Fibroblast of the aortic adventitia (primary cell): ENCODE measurements around the gene GID8. TPM values are rescaled to one million over a fixed set of nuclear protein-coding genes. Genes with fewer than 3 reads are reported as not detected.

Experiments
- DNase-seq: peaks from one replicate; pipeline ENCODE4 v3.0.0-alpha.2; 2010; ENCODE audit warnings: low read depth
- H3K4me3 ChIP-seq: 2 replicates; pipeline ENCODE4 v1.5.1; 2011; ENCODE audit warnings: low read depth, mild to moderate bottlenecking, control low read depth, low read length, moderate library complexity
- total RNA-seq: library from RNA; depleted of rRNA; stranded (reverse); fragments of >200 nt; gene quantifications from 2 replicates; pipeline ENCODE4 v1.2.3, GENCODE V29; 2012; ENCODE audit warnings: low replicate concordance
- TF ChIP-seq, protein P1 (sequence below): IDR thresholded peaks from 2 replicates; pipeline ENCODE4 v1.5.1; 2011; ENCODE audit warnings: mild to moderate bottlenecking, low read length, control low read depth, inconsistent platforms; ENCODE audit not compliant: insufficient read depth

The GID8 gene
- total RNA-seq, 1 donor, result 35.4 TPM

DNA sequence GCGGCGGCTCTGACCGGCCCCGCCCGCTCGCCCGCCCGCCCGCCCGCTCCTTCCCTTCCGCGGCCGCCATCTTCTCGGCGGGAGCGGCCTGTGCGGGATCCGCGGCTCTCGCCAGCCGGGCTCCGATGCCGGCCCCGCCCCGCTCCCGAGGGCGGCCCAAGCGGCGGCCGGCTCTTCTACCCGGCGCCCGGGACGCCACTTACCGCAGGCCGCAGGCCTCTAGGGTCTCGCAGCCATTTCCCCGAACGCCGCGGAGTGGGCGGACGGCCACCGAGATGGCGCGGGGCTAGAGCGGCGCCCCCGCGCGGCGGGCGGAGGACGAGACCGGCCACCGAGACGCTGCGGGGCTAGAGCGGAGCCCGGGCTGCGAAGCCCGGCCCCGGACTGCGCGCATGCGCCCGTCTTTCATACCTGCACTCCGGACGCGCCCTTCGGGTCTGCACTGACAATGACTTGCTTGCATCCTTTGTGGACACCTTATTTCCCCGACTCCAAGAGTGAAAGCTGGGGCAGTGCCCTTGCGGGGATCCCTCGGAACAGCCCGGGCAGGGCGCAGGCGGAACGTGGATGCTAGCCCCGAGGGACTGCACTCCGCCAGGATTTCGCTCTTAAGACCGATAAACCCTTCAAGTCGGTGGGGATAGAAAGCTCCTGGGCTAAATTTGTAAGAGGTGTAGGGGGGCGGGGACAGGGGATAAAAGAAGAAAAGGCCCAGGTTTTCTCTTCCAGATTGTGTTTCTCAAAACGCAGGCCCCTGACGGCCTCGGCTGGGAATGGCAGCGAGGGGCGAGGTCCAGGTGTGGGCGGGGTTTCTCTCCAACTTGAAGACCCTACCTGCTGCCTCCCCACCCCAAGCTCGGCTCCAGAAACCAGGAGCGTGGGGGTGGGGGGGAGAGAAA is 11.5 kb upstream of the GID8 start, which contains the start of gene DIDO1:
TSS of gene DIDO1 (minus strand) at position 277 of the 899 bp plus-strand sequence.
- DNase-seq, result peak; percentile 80
- TF ChIP-seq, protein P1, sequence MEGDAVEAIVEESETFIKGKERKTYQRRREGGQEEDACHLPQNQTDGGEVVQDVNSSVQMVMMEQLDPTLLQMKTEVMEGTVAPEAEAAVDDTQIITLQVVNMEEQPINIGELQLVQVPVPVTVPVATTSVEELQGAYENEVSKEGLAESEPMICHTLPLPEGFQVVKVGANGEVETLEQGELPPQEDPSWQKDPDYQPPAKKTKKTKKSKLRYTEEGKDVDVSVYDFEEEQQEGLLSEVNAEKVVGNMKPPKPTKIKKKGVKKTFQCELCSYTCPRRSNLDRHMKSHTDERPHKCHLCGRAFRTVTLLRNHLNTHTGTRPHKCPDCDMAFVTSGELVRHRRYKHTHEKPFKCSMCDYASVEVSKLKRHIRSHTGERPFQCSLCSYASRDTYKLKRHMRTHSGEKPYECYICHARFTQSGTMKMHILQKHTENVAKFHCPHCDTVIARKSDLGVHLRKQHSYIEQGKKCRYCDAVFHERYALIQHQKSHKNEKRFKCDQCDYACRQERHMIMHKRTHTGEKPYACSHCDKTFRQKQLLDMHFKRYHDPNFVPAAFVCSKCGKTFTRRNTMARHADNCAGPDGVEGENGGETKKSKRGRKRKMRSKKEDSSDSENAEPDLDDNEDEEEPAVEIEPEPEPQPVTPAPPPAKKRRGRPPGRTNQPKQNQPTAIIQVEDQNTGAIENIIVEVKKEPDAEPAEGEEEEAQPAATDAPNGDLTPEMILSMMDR, result peak; percentile 51
- H3K4me3 ChIP-seq, result peak within 1 kb of the TSS; percentile 89

DNA sequence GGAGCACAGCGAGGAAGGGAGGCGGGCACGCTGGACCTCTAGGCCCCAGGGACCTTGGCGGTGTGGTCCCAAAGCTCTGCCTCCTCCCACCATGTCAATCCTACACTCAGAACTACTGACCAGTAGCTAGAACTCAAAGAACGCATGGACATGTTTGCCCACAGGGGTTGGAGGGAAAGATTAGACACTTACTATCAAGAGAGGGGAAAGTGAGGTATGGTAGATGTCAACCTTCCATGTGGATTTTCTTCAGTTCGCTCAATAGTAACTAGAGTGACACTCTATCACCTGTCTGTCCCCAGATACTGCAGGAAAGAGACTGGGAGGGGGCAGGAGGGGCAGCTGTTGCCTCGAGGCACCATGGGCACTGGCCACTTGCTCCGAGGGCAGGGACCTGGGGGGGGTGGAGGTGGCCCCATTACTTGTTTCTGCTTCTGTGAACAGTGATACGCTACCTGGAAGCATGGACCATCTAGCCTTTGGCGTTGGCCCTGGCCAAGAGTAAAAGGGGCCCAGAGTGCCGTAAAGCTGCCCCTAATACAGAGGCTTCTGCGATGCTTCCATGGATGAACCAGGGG is 10.7 kb upstream of the GID8 start:
- DNase-seq, result no peak

DNA sequence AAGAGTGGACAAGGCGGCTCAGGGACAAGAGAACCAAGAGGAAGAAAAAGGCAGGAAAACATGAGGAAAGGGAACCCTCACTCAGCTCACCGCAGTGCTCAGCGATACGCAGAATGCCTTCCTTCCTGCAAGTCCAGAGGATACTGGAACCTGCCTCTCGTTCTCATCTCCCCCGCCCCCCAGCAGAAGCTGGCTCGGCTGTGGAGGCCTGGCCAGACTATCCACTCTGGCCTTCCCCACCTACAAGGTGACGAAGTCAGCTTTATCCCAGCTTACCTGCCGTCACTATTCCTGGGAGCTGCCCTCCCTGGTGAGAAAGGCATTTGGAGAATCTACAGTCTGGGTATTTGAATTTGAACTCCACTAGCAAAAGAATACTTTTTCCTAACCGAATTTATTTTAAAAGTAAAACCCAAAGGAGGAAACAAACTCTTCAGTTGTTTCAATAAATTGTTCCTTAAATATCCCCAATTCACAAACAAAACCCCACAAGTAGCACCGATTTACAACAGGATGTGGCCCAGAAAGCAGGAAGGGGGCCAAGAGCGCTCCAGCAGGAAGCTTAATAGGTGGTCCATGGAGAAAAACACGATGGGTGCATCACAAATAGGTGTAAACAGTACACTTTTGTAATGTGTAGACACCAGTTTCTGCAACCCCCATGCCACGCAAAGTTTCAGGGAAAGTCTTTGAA is 9.6 kb upstream of the GID8 start:
- TF ChIP-seq, protein P1, result no peak
- H3K4me3 ChIP-seq, result peak overlapping the region; percentile 65
- no peak for DNase-seq

More for the DNA sequence above, 10.7 kb upstream of the GID8 start:
- peak overlapping the region; percentile 89 for H3K4me3 ChIP-seq
- TF ChIP-seq, protein P1, result no peak

DNA sequence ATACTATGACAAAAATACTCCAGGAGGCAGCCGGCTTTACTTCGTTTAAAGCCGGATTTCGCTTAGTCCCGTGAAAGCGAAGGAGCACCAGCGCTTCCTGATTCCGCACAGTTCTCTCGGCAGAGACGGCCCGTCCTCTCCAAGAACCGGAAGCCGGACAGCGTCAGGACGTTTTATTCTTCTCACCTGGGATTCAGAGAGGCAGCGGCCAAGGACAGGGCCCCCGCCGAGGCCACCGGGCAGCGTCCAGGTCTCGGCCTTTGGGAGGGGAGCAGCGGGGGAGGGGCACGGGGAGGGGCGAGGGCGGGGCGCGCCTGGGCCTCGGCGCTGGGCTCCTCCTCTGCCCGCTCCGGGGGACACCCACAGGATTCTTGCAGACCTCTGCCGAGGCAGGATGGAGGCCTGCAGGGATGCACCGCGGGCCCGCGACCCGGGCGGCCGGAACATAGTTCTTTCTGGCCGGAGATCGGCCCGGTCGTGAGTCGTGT is 8.9 kb upstream of the GID8 start:
- peak; percentile 51 for DNase-seq
- TF ChIP-seq, protein P1, result no peak
- H3K4me3 ChIP-seq, result peak overlapping the region; percentile 65

DNA sequence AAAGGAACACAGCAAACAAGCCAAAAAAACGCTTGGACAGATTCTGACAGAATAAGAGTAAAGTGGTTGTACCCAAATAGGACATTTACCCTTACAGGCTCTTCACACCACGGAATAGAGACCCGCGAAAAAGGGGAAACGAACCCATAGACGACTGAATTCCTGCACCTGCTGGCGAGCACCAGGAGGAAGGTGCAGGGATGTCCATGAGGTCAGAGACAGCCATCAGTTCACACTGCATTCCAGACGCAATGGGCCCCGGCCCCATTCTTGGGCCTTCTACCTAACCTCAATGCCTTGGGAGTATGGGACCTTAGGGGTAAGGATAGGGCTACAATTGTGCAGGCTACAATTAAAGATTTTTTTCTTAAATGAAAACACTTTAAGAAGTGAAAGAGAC is 6.5 kb upstream of the GID8 start:
- no peak overlapping the region for H3K4me3 ChIP-seq
- DNase-seq, result no peak
- TF ChIP-seq, protein P1, result no peak

DNA sequence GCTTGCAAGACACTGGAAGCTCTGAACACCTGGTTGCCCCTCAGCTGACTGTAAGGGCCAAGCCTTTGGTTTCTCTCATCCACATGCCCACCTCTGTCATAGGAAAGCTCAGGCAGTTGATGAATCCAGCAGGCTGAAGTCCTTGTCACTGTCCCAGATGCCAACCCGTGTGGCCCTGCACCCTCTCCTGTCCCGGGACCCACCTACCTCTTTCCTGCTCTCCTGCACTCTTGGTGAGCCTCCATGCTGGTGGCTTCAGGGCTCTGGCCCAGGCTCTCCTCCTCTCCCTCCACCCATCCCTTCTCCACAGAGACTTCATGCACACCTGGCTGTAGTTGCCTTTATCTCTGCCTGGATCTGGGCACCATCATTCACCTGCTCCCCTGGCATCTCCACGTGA is 4.0 kb upstream of the GID8 start:
- no peak for DNase-seq
- TF ChIP-seq, protein P1, result no peak
- H3K4me3 ChIP-seq, result no peak overlapping the region
